GM18498 (cell line): Measurements from ENCODE around the gene EXT2.

Source experiments
- ATAC-seq: cut with Tn5 transposase; IDR thresholded peaks from one replicate; pipeline ENCODE4 v1.9.1; 2021; ENCODE audit warnings: mild to moderate bottlenecking, moderate library complexity; ENCODE audit not compliant: unreplicated experiment

Gene EXT2

GRCh38 chr11:44130751-44131150 lies 35.3 kb downstream of the EXT2 start:
- no peak for ATAC-seq

DNA sequence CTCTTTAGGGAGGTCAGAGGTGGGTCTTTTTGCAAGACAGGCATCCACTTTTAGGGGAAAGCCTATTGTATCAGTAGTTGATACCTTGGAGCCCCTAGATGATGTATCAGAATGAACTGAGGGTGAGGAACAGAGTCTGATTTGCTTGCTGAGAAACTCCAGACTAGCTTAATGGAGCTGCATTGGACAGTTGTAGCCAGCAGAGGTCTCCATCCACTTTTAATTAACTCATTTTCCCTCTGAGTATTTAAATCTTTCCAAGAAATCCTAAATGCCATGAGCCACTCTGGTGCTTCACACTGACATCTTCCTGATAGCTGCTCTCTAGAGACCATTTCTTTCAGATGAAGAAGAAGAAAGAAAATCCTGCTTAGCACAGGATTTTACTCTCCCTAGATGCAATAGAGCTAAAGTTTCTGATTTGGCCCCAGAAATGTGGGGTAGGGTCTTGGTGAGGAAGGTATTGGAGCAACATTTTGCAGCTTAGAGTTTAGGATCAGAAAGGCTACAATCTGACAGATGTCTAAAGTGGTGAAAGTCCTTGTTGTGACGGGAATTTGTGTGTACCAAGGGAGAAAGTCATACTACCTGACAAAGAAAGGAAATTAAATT lies 38.0 kb downstream of the EXT2 start:
- ATAC-seq = no peak

DNA sequence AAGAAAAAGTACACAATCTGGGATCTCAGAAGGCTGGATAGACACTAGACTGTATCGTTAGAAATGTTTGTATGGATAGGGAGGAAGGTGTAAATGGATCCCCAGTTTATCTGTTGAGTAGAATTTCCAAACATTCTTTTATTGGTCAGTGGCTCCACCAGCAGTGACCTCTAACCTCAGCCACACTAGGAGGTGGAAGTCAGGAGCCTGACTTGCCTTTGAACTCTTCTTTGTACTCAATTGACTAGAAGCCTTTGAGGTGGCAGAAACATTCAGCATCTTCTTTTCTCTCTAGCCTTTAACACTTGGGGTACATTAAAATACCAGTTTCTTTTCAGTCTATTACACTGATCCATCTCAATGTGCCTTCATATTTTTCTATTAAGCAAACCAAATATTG lies 39.1 kb downstream of the EXT2 start:
- no peak for ATAC-seq

- ATAC-seq = no peak
Measured at GRCh38 chr11:44136176-44136945, 40.9 kb downstream of the EXT2 start.

DNA sequence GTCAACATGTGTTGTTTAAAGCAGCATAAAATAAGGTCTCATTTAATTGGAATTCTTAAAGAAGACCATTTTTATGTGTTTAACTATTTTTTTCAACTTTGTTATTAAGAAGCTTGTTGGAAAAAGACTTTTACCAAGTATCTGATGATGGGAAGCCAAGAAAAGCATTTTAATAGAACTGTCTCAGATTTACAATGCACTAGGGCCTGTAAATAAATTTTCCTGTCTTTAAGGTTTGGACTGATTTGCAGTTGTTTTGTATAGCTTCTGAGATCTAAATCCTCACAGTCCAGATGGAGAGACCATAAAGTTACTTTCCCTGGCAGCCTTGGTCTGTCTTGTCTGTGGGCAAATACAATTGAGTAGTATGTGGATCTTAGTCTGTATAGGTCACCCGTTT lies 41.6 kb downstream of the EXT2 start:
- ATAC-seq = no peak

DNA sequence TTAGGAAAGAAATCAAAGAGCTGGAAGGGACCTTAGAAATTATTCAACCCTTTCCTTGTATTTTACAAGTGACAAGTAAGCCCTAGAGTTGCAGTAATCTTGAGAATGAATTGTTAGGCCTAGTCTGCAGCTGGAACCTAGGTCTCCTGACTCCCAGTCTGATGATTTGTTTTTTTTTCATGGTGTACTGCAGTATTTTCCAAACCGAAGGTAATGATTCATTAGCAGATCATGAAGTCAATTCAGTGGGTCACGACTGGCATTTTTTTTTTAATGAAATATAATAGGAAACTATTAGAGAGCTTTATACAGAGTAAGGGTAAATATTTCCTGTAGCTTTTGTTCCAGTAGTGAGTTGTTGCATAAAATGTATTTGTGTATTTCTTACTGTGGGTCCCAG lies 42.8 kb downstream of the EXT2 start:
- ATAC-seq = no peak

DNA sequence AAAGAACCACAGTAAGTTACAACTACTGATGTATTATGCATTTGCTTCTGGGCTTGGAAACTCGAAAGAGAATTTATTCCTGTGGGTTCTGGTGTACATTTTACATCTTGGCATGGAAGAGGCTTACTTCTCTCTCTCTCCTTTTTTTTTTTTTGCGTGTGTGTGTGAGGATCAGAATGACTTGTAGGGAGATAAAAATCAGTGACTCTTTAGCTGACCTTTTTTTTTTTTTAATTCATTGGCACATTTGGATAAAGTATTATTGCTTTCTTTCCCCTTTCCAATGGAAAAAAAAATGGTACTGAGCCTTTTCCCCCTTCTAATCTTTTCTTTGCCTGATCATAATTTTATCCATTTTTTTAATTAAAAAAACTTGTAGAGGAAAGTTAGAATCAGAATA lies 43.5 kb downstream of the EXT2 start:
- no peak for ATAC-seq

DNA sequence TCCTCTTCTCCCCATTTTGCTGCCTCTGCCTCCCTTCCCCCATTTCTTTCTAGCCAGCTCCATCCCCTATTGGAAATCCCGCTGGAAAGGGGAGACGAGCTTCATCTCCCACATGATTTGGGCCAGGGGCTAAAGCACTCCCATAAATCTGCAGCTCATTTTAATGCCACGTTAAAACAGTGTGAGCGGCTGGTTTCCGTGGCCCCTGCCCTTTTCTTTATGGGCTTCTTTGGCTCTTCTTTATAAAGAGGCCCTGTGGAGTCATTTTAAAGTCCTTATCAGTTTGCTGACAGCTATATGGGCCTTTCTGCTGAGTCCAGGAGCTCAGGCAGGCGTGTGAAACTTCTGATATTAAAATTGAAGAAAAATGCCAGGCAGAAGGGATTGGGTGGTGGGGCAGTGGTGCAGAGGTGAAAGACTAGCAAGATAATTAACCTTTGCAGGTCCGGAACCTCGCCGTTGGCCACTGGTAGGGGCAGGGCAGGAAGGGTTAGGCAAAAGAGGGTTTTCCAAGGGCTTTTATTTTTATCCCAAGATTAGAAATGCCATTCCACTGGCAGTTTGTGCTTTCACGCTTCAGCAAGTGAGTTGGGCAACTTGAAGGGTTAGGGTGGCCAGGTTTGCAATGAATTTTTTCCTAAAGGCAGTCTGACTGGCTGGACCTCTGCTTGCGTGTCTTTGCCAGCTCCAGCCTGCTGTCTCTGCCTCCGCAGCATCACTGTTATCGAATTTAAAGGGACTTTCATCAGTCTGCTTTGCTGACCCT lies 44.3 kb downstream of the EXT2 start:
- no peak for ATAC-seq

- no peak for ATAC-seq
Measured at GRCh38 chr11:44140372-44140771, 44.9 kb downstream of the EXT2 start.

GRCh38 chr11:44140805-44141204 lies 45.3 kb downstream of the EXT2 start:
- no peak for ATAC-seq

- no peak for ATAC-seq
Measured at GRCh38 chr11:44143987-44144909, 48.8 kb downstream of the EXT2 start.

GRCh38 chr11:44145011-44145775 lies 49.7 kb downstream of the EXT2 start:
- ATAC-seq = no peak

GRCh38 chr11:44146931-44147330 lies 51.5 kb downstream of the EXT2 start:
- no peak for ATAC-seq

GRCh38 chr11:44147751-44148150 lies 52.3 kb downstream of the EXT2 start:
- ATAC-seq = no peak

DNA sequence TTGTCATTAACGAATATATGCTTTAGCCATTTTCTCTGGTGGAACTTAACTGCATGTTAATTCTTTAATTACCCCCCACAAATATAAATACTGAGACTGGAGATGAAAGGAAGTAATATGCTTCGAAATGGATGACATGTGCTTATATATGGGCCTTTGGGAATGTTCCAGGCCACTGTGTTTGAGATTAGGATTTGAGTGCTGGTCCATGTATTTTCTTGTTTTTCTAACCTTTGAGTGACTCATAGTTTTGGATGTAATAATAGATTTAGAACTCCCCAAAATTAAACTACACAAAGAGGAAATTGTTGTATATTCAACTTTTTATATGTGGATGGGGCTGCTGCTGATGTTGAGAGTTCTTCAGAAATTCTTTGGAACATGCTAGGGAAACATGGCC lies 54.2 kb downstream of the EXT2 start:
- no peak for ATAC-seq

DNA sequence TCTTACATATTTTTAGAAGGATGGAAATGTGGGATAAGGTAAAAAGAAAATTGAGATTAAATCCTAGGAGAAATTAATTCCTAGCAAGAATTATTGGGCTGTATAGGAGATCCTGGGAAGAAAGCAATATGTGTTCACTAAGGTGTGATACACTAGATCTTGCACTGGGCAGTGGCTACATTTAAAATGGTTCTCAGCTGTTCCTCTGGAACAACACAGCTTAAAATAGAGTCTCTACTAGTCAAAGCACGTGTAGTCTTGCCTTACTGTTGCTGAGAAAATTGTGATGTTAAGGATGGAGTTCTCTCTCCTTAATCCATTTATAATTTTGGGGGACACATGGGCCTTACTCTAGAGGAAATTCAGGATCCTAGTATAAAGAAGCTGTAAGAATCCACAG lies 54.9 kb downstream of the EXT2 start:
- ATAC-seq = no peak

- ATAC-seq = no peak
Measured at GRCh38 chr11:44157019-44157418, 61.5 kb downstream of the EXT2 start.

- ATAC-seq = no peak
Measured at GRCh38 chr11:44158384-44158783, 62.9 kb downstream of the EXT2 start.

DNA sequence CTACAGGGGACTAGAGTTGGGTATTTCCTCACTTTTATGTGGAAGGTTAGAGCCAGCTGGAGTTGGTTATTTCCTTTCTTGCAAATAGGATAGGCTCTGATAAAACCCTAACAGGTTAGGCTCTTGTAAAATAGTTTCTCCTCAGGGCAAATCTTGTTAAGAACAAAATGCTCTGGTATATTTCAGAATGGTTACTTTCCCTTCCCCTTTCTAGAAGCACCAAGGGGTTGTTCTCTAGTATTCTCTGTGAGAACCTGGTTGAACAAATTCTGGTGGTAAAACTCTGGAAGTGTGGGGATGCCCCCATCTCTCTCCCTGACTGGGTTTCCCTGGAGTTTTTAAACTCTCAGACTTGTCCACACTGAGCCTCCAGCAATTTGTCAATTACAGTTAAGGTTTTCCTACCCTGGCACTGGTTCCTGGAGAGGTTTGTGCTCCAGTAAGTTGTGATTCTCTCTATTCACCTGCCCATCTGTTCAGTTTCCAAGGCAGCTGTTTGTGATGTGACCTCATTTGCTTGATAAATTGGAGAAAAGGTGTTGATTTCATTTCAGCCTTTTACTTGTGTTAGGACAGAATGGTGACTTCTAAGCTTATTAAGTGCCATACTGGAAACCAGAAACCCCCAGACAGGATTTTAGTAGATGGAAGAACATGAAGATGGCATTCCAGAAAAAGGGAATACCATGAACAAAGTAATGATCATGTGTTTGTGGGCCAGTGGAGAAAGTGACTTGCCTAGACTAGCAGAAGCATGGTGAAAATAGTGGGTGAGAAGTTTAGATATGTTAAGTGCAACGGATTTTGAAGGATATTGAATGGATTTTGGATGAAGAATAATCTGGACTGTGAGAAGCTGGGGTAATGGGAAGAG lies 64.6 kb downstream of the EXT2 start:
- peak; percentile 76 for ATAC-seq
